ENCODE measurements around the gene RAB19. TPM values are rescaled to one million over a fixed set of nuclear protein-coding genes. Genes with fewer than 3 reads are reported as not detected.

RAB19 gene
- total RNA-seq, 1 experiment from 2014 or later = 1.3 TPM

DNA sequence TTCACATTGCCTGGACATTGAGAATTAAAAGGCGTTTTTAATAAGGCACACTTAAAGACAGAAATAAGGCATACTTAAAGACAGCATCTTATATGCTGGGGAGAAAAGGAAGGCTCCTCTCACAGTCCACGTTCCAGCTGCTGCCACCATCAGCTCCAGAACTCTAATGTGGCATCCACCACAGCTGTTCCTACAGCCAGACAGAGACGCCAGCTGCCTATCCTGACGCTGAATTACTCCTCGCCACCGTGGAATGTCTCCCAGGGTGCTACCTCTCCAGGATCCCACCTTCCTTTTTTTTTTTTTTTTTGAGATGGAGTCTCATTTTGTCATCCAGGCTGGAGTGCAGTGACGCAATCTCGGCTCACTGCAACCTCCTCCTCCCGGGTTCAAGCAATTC is 36.3 kb upstream of the RAB19 start:
- H3K27ac ChIP-seq (ENCODE audit: low read length) = no peak overlapping the region
- H3K9me3 ChIP-seq (ENCODE audit: low read length) = no peaks in the 10 kb centered on the region
- CTCF ChIA-PET = no interaction called here
- H3K79me2 ChIP-seq (ENCODE audit: low read length) = no peaks in the 10 kb centered on the region
- DNase-seq (no peak), ATAC-seq (no peak)
- no peak overlapping the region for H3K9ac ChIP-seq (ENCODE audit: low read length)
- no peaks in the 10 kb centered on the region for H3F3A ChIP-seq (ENCODE audit: low read length, unreplicated experiment)
- no peaks in the 10 kb centered on the region for H3K4me1 ChIP-seq (ENCODE audit: insufficient read depth, low read length)
- POLR2A ChIA-PET (ENCODE audit: unreplicated experiment) = no interaction called here
- TF ChIP-seq EZH2phosphoT487 (IDR thresholded peaks at IDR 0.05; ENCODE audit: borderline replicate concordance, low read length) (no peak), EZH2 (IDR thresholded peaks at IDR 0.05; ENCODE audit: low read length, unreplicated experiment) (no peak)
- TF ChIP-seq, protein P1, sequence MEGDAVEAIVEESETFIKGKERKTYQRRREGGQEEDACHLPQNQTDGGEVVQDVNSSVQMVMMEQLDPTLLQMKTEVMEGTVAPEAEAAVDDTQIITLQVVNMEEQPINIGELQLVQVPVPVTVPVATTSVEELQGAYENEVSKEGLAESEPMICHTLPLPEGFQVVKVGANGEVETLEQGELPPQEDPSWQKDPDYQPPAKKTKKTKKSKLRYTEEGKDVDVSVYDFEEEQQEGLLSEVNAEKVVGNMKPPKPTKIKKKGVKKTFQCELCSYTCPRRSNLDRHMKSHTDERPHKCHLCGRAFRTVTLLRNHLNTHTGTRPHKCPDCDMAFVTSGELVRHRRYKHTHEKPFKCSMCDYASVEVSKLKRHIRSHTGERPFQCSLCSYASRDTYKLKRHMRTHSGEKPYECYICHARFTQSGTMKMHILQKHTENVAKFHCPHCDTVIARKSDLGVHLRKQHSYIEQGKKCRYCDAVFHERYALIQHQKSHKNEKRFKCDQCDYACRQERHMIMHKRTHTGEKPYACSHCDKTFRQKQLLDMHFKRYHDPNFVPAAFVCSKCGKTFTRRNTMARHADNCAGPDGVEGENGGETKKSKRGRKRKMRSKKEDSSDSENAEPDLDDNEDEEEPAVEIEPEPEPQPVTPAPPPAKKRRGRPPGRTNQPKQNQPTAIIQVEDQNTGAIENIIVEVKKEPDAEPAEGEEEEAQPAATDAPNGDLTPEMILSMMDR (conservative IDR thresholded peaks at IDR 0.05; ENCODE audit: low read depth, low read length) = no peak
- BruUV-seq (replicated peaks) = no TSS peak
- H3K4me2 ChIP-seq (ENCODE audit: low read length) = no peak overlapping the region
- no peak overlapping the region for H3K4me3 ChIP-seq (ENCODE audit: low read length)
- H3K9me2 ChIP-seq (replicated peaks; ENCODE audit: low read length) = no peaks in the 10 kb centered on the region
- H4K20me1 ChIP-seq (ENCODE audit: low read length) = no peaks in the 10 kb centered on the region
- no peaks in the 10 kb centered on the region for H3K36me3 ChIP-seq (ENCODE audit: low read depth, low read length)
- no peaks in the 10 kb centered on the region for H3K27me3 ChIP-seq (ENCODE audit: low read length)
- intact Hi-C loops (cut with micrococcal nuclease) = no loop called here
- H2AFZ ChIP-seq (ENCODE audit: low read length) = no peak overlapping the region

DNA sequence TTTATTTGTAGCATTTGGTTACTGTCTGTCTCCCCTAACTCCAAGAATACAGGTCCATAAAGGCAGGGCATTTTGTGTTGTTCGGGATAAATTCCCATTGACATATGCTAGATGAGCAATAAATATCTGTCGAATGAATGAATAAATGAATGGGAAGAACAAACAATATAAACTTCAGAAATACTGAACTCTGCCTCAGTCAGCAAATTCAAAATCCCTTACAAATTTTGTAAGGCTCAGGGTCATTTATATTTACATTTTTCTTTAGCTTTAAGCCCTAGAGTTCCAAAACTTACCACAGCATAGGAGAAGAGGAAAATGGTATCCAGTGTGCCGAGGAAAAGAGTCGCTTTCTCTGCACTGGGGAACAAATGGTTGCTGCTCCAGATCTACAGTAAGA is 34.6 kb upstream of the RAB19 start:
- Histone ChIP-seq H3K9ac (ENCODE audit: low read length) (no peak overlapping the region), H3K27ac (ENCODE audit: low read length) (no peak overlapping the region), H3K4me2 (ENCODE audit: low read length) (no peak overlapping the region), H3K27me3 (ENCODE audit: low read length) (no peaks in the 10 kb centered on the region), H2AFZ (ENCODE audit: low read length) (no peak overlapping the region), H3K4me1 (ENCODE audit: insufficient read depth, low read length) (no peaks in the 10 kb centered on the region), H3K79me2 (ENCODE audit: low read length) (no peaks in the 10 kb centered on the region), H3K9me2 (replicated peaks; ENCODE audit: low read length) (no peaks in the 10 kb centered on the region), H3K36me3 (ENCODE audit: low read depth, low read length) (no peaks in the 10 kb centered on the region), H3K4me3 (ENCODE audit: low read length) (no peak overlapping the region), H3K9me3 (ENCODE audit: low read length) (no peaks in the 10 kb centered on the region), H3F3A (ENCODE audit: low read length, unreplicated experiment) (no peaks in the 10 kb centered on the region), H4K20me1 (ENCODE audit: low read length) (no peaks in the 10 kb centered on the region)
- ChIA-PET POLR2A (ENCODE audit: unreplicated experiment) (no interaction called here), CTCF (no interaction called here)
- DNase-seq (no peak), ATAC-seq (no peak)
- TF ChIP-seq, protein P1 (conservative IDR thresholded peaks at IDR 0.05; ENCODE audit: low read depth, low read length) = no peak
- TF ChIP-seq EZH2 (IDR thresholded peaks at IDR 0.05; ENCODE audit: low read length, unreplicated experiment) (no peak), EZH2phosphoT487 (IDR thresholded peaks at IDR 0.05; ENCODE audit: borderline replicate concordance, low read length) (no peak)
- no TSS peak for BruUV-seq (replicated peaks)
- intact Hi-C loops (cut with micrococcal nuclease) = no loop called here

DNA sequence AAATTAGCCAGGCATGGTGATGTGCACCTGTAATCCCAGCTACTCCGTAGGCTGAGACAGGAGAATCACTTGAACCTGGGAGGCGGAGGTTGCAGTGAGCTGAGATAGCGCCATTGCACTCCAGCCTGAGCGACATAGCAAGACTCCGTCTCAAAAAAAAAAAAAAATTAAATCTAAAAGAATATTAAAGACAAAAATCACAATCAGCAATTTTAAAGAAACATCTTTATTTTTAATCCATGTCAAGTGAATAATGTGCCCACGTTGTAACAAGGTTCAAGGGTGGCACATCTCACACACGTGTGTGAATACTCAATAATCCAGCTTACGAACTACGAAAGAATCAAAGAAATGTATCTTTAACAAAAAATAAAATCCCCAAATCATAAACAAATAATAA is 28.5 kb upstream of the RAB19 start:
- Histone ChIP-seq H3K27me3 (ENCODE audit: low read length) (no peaks in the 10 kb centered on the region), H3K9me2 (replicated peaks; ENCODE audit: low read length) (no peaks in the 10 kb centered on the region), H3K4me3 (ENCODE audit: low read length) (no peak overlapping the region), H2AFZ (ENCODE audit: low read length) (no peak overlapping the region), H3K9ac (ENCODE audit: low read length) (no peak overlapping the region), H3K4me2 (ENCODE audit: low read length) (no peak overlapping the region), H3K9me3 (ENCODE audit: low read length) (no peaks in the 10 kb centered on the region), H3K27ac (ENCODE audit: low read length) (no peak overlapping the region), H3F3A (ENCODE audit: low read length, unreplicated experiment) (no peaks in the 10 kb centered on the region), H3K36me3 (ENCODE audit: low read depth, low read length) (peaks cover 8% of the 10 kb centered on the region), H3K79me2 (ENCODE audit: low read length) (no peaks in the 10 kb centered on the region), H4K20me1 (ENCODE audit: low read length) (no peaks in the 10 kb centered on the region), H3K4me1 (ENCODE audit: insufficient read depth, low read length) (no peaks in the 10 kb centered on the region)
- intact Hi-C loops (cut with micrococcal nuclease) = no loop called here
- CTCF ChIA-PET = no interaction called here
- POLR2A ChIA-PET (ENCODE audit: unreplicated experiment) = no interaction called here
- TF ChIP-seq, protein P1 (conservative IDR thresholded peaks at IDR 0.05; ENCODE audit: low read depth, low read length) = no peak
- TF ChIP-seq EZH2 (IDR thresholded peaks at IDR 0.05; ENCODE audit: low read length, unreplicated experiment) (no peak), EZH2phosphoT487 (IDR thresholded peaks at IDR 0.05; ENCODE audit: borderline replicate concordance, low read length) (no peak)
- ATAC-seq = no peak
- DNase-seq = no peak
- no TSS peak for BruUV-seq (replicated peaks)
